Sigmoid colon (tissue), 7 donors: ENCODE results near the gene VAV3. TPM values are rescaled to one million over a fixed set of nuclear protein-coding genes. Genes with fewer than 3 reads are reported as not detected.

Source experiments
- DNase-seq: peaks from one replicate; pipeline ENCODE4 v3.0.0-alpha.2; 2019
- H3K27ac ChIP-seq, 4 donors: fragments of 200-600 bp; sonication (generic); one replicate each; pipeline ENCODE4 v1.5.1; 2016 to 2019; ENCODE audit warnings: mild to moderate bottlenecking in 1 of 4
- H3K27me3 ChIP-seq, 3 donors: fragments of 200-600 bp; sonication (generic); one replicate each; pipeline ENCODE4 v1.5.1; 2019; ENCODE audit warnings: mild to moderate bottlenecking in 1 of 3
- H3K36me3 ChIP-seq, 4 donors: fragments of 200-600 bp; sonication (generic); one replicate each; pipeline ENCODE4 v1.5.1; 2016 to 2019
- H3K4me1 ChIP-seq, 4 donors: fragments of 200-600 bp; sonication (generic); one replicate each; pipeline ENCODE4 v1.5.1; 2017 to 2019
- H3K4me3 ChIP-seq, 4 donors: fragments of 200-600 bp; sonication (generic); one replicate each; pipeline ENCODE4 v1.5.1; 2017 to 2019; ENCODE audit warnings: mild to moderate bottlenecking in 2 of 4, moderate library complexity in 1 of 4
- H3K9me3 ChIP-seq, 4 donors: fragments of 200-600 bp in 3 of 4; sonication (generic) in 3 of 4; one replicate each; pipeline versions ENCODE4 v1.5.1 to v1.6.1; 2013 to 2019
- EP300 ChIP-seq, 4 donors: sonication (generic); formaldehyde crosslinking; IDR thresholded peaks; one replicate each; pipeline ENCODE4 v1.6.1; 2017; ENCODE audit warnings: antibody characterized with exemption in 4 of 4
- POLR2A ChIP-seq, 2 donors: fragments of 450-650 bp; IDR thresholded peaks; one replicate each; pipeline ENCODE4 v1.6.1; 2016; ENCODE audit warnings: antibody characterized with exemption in 2 of 2, mild to moderate bottlenecking in 2 of 2, moderate library complexity in 2 of 2
- POLR2AphosphoS5 ChIP-seq, 4 donors: sonication (generic); formaldehyde crosslinking; IDR thresholded peaks; one replicate each; pipeline ENCODE4 v1.6.1; 2017; ENCODE audit warnings: antibody characterized with exemption in 4 of 4
- WGBS, 2 donors: extraction: QIAGEN DNeasy Blood & Tissue Kit; methylation state at CpG; one replicate each; pipeline ENCODE4 v1.1.7; 2013; 5-methylcytosine and 5-hydroxymethylcytosine counted together
- intact Hi-C: fragments of 100-400 bp; cut with DNase I; formaldehyde crosslinking; loops from one replicate; pipeline ENCODE4 v1.15.1; 2023
- polyA plus RNA-seq, 3 donors: library from polyadenylated mRNA; stranded (reverse); fragments of 200-250 nt; gene quantifications; one replicate each; pipeline ENCODE4 v1.2.3, GENCODE V29; 2013
- total RNA-seq, 4 donors: library from RNA; depleted of rRNA; stranded (reverse); fragments of >200 nt; gene quantifications; one replicate each; pipeline ENCODE4 v1.1.0, GENCODE V29; 2016
- TF ChIP-seq, protein P1 (sequence below), 4 experiments: fragments of 450-650 bp in 3 of 4; fragments of 200-600 bp in 1 of 4; IDR thresholded peaks; one replicate each; pipeline ENCODE4 v1.5.1; 2016 to 2019; ENCODE audit warnings: antibody characterized with exemption in 4 of 4, mild to moderate bottlenecking in 3 of 4, moderate library complexity in 2 of 4
- donor health status: healthy with polysubstance abuse.
- donor health status: Bipolar disorder and iron deficiency.
- donor health status: healthy.

The VAV3 gene
- total and polyA plus RNA-seq, 7 donors, result 3.5 to 72.1 (median 17.3) TPM

DNA sequence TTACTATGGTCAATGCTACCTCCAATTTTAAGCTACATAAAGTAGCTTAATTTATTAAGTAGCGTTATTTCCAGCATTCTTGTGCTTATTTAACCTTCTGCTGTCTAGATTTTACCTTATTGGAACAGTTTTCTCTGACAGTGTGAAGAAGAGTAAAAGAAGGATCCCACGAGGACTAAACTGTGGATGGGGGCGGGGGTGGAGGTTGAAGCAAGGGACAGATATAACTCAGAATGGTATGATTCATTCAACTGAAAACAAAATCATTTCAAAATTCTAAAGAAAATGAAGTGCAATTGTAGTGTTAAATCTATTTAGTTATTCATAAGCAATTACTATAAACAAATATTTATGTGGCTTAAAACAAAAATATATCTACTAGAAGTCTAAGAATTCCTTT lies 11.5 kb upstream of the VAV3 start:
- Histone ChIP-seq H3K36me3 (no peaks in the 10 kb centered on the region), H3K4me3 (no peak overlapping the region), H3K4me1 (no peaks in the 10 kb centered on the region), H3K27ac (no peak overlapping the region), H3K9me3 (no peaks in the 10 kb centered on the region), H3K27me3 (no peaks in the 10 kb centered on the region)
- 76 to 77% methylated on average over 3 of the region's 3 CpGs for WGBS, 2 donors
- DNase-seq, result no peak
- no peak for TF ChIP-seq POLR2AphosphoS5 (IDR thresholded peaks at IDR 0.05)
- TF ChIP-seq, protein P1, sequence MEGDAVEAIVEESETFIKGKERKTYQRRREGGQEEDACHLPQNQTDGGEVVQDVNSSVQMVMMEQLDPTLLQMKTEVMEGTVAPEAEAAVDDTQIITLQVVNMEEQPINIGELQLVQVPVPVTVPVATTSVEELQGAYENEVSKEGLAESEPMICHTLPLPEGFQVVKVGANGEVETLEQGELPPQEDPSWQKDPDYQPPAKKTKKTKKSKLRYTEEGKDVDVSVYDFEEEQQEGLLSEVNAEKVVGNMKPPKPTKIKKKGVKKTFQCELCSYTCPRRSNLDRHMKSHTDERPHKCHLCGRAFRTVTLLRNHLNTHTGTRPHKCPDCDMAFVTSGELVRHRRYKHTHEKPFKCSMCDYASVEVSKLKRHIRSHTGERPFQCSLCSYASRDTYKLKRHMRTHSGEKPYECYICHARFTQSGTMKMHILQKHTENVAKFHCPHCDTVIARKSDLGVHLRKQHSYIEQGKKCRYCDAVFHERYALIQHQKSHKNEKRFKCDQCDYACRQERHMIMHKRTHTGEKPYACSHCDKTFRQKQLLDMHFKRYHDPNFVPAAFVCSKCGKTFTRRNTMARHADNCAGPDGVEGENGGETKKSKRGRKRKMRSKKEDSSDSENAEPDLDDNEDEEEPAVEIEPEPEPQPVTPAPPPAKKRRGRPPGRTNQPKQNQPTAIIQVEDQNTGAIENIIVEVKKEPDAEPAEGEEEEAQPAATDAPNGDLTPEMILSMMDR (IDR thresholded peaks at IDR 0.05), result no peak
- no peak for TF ChIP-seq POLR2A (IDR thresholded peaks at IDR 0.05)
- no peak for TF ChIP-seq EP300 (IDR thresholded peaks at IDR 0.05)
- intact Hi-C loops, result no loop called here

DNA sequence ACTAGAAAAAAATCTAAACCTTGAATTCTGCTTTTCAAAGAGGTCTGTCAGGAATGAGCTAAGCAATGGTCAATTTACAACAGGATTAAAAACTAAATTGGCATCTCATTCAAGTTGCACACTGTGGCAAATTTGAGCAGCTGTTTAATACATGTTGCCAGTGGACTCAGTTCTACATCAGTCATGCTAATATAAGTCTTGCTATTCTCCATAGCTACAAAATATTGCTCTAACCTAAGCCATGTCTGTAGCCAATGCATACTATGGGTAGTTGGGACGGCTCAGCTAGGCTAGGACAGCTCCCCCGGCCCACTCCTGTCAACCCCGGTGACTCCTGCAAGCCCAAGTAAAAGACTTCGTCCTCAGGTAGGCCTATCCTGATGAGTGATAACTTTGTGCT lies 10.9 kb upstream of the VAV3 start:
- Histone ChIP-seq H3K27ac (no peak overlapping the region), H3K9me3 (no peaks in the 10 kb centered on the region), H3K4me3 (no peak overlapping the region), H3K4me1 (no peaks in the 10 kb centered on the region), H3K36me3 (no peaks in the 10 kb centered on the region), H3K27me3 (no peaks in the 10 kb centered on the region)
- intact Hi-C loops, result no loop called here
- TF ChIP-seq, protein P1 (IDR thresholded peaks at IDR 0.05), result no peak
- TF ChIP-seq POLR2AphosphoS5 (IDR thresholded peaks at IDR 0.05) (no peak), POLR2A (IDR thresholded peaks at IDR 0.05) (no peak), EP300 (IDR thresholded peaks at IDR 0.05) (no peak)
- WGBS, 2 donors, result 92 to 94% methylated on average over 4 of the region's 4 CpGs
- DNase-seq, result no peak

DNA sequence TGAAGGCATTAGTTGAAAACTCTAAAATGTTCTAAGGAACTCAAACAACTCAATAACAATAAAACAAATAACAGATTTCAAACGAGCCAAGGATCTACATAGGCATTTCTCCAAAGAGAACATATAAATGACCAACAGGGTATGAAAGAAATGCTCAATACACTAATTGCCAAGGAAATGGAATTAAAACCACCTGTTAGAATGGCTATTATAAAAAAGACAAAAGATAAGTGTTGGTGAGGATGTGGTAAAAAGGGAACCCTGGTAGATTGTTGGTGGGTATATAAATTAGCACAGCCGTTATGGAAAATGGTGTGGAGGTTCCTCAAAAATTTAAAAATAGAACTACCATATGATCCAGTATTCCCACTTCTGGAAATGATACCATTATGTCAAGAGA lies 9.1 kb upstream of the VAV3 start:
- no peaks in the 10 kb centered on the region for H3K9me3 ChIP-seq
- 17 to 50% methylated on average over 2 of the region's 2 CpGs for WGBS, 2 donors
- no peak for TF ChIP-seq POLR2A (IDR thresholded peaks at IDR 0.05)
- no peak for TF ChIP-seq POLR2AphosphoS5 (IDR thresholded peaks at IDR 0.05)
- TF ChIP-seq, protein P1 (IDR thresholded peaks at IDR 0.05), result no peak
- no peak for TF ChIP-seq EP300 (IDR thresholded peaks at IDR 0.05)
- H3K4me1 ChIP-seq, result no peaks in the 10 kb centered on the region
- H3K27me3 ChIP-seq, result no peaks in the 10 kb centered on the region
- no peaks in the 10 kb centered on the region for H3K36me3 ChIP-seq
- intact Hi-C loops, result no loop called here
- DNase-seq, result no peak
- no peak overlapping the region for H3K27ac ChIP-seq
- H3K4me3 ChIP-seq, result no peak overlapping the region

DNA sequence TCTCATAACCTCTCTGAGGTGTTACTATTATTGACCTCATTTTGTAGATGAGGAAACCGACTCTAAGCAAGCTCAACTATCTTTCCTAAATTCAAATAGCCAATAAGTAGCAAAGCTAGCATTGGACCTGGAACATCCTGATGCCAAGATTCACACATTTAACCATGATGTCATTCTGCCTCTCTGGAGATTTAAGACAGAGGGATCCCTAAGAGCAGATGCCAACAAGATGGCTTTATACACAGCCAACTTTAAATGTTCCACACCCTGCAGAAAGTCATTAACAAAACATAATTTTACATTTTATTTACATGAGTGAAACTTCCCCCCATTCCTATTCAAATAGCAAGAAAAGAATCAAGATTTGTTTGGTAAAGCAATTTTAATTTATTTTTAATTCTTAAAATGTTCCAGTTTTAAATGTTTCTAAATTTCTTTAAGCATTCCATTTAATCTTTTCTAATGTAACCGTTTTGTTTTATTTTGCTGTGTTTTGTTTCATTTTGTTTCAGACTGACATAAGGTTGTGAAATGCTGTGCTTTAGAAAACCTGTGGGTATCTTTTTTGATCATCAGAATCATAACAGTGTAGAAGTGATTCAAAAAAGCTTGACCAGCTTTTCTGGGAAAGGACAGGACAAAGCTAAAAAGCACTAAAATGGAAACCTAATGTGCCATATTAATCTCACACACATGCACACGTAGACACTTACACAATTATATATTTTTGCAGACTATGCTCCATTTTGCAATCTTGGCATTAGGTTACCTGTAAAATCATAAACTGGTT lies 7.6 kb upstream of the VAV3 start:
- no peak overlapping the region for H3K27ac ChIP-seq
- TF ChIP-seq EP300 (IDR thresholded peaks at IDR 0.05) (no peak), POLR2A (IDR thresholded peaks at IDR 0.05) (no peak), POLR2AphosphoS5 (IDR thresholded peaks at IDR 0.05) (no peak)
- TF ChIP-seq, protein P1 (IDR thresholded peaks at IDR 0.05), result no peak
- intact Hi-C loops, result no loop called here
- no peaks in the 10 kb centered on the region for H3K27me3 ChIP-seq
- H3K36me3 ChIP-seq, result no peaks in the 10 kb centered on the region
- 49 to 67% methylated on average over 3 of the region's 3 CpGs for WGBS, 2 donors
- H3K4me3 ChIP-seq, result no peak overlapping the region
- no peaks in the 10 kb centered on the region for H3K4me1 ChIP-seq
- H3K9me3 ChIP-seq, result no peaks in the 10 kb centered on the region
- DNase-seq, result no peak
